HUDEP-2 (cell line): ENCODE measurements around the gene C9.
"Not testable (repeated sequence)": the region's sequence is repeated elsewhere in the genome, so short reads cannot be mapped to it uniquely, and the experiment has no call there.

Experiments
- DNase-seq, 76 experiments: peaks; one replicate each; lab custom pipeline; 2025; ENCODE audit not compliant: unreplicated experiment in 76 of 76; lab: John Stamatoyannopoulos, UW

Gene C9

DNA sequence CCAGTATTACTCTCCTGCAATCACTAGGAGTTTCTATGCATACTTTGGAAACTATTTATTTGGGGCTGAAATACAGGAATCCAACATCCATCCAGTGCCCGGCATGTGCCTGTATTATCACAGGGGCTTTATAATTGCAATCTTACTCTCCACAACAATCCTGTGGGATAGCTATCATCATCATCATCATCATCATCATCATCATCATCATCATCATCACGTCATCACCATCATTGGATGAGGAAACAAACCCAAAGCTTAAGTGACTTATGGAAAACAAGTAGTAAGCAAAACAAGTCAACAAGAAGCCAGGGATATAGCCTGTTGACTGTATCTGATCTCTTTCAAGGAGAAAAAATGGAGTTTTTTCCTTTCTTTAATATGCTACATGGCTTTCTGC, 97.1 kb downstream of the C9 start:
- DNase-seq = no peak

DNA sequence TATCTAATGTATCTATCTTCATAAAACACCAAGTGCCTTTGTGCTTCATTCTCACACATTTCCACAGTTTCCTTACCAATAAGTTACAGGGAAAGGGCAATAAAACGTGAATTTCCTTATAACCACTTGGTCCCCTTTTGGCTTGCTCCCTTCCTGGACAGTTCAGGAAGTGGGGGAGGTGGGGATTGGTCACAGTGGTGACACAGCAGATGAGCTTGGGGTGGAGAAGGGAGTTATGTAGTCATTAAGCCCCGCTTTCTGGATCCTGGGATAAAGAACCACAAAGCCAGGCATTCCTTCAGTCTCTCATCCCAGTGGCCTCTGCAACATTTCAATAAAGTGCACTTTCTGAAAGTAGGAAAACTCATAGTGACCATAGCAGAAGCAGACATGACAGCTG, 97.9 kb downstream of the C9 start:
- DNase-seq = no peak

DNA sequence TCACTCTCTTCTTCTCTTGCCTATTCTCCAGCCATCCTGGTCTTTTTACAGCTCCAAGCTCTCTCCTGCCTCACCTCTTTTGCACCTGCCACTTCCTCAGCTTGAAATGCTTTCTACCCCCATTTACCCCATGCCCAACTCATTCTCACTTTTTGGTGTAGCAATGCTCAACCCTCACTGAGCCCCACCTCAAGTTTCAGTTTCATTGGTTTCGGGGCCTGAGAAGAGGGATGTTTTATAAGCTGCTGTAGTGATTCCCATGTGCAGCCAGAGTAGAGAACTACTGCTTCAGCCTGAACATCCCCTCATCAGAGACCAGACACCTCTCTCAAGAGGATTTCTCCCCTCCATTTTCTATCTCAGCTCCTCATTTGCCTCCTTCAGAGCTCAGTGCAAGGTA, 99.8 kb downstream of the C9 start:
- DNase-seq = no peak

DNA sequence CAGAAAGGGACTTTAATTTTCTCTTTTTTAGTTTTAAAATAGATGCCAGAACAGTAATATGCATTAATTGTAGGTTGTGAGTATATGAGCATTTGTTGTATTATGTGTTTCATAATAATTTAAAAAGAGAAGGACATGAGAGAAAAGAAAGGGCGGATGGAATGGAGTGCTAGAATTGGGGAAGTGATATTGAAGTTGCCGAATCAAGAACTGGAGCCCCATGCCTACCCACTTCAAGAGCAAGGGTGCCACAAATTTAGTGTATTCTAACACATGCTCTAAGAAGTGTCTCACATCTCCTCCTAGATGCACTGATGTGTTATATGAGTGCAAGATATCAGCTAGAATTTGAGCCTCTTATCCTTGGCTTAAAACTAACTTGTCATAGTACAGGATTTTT, 101.3 kb downstream of the C9 start:
- no peak for DNase-seq

DNA sequence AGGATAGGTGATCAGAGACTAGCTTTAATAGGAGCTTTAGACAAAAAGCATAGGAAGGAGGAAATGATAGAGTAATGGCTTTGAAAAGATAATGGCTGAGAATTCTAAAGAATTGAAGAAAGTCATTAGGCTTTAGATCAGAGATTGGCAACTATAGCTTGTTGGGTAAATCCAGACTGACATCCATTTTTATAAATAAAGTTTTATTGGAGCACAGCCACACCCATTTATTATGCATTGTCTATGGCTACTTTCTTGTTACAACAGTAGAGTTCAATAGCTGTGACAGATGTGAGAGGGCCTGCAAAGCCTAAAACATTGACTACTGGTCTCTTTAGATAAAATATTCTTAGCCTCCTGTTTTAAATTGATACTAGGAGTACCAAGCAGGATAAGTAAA, 104.2 kb downstream of the C9 start:
- no peak for DNase-seq

DNA sequence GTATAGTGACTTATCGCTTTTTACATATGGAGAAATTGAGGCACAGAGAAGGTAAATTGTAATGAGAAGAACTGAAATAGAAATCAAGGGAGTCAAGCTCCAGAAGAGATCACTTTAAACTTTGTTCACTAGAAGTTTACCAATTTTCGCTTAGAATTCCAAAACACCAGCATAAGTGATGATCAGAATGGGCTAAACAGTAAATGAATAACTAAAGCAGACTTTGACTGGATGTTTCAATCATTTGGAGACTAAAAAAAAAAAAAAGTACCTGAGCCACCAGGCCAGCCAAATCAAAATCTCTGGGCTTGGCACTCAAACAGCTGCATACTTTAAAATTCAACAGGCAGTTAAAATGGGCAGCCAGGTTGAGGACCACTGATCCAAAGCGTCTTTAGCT, 106.7 kb downstream of the C9 start:
- no peak for DNase-seq

DNA sequence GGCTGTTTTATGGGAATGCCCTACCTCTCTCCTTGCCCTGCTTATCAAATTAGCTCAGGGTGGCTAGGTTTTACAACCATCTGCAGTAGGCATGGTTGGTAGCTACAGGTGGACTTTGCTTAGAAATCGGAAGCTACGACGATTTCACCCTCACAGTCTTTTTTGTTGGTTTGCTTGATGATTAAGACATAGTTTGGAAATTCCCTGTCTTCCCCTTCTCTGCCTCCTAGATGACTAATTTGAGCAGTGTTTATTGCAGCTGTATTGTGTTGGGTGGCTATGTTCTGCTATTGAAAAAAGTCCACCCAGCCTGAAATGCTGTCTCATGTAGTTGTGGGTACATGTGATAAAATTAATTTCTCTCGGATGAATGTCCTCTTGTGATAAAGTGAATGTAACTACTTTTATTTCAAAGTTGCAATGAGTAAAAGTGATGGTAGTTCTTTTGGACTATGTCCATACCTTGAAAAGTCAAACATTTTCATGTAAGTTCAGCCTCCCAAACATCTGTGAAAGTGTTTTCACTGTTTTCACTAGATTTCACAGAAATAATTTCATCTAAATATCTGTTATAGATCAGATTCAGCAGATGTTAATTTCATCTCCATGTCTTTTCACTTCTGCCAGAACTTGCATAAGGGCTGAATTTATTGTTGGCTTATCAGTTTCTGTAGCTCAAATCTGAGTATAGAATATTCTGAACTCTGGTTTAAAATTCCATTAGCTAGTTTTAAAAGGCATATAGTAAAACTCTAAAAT, 107.6 kb downstream of the C9 start:
- no peak for DNase-seq

DNA sequence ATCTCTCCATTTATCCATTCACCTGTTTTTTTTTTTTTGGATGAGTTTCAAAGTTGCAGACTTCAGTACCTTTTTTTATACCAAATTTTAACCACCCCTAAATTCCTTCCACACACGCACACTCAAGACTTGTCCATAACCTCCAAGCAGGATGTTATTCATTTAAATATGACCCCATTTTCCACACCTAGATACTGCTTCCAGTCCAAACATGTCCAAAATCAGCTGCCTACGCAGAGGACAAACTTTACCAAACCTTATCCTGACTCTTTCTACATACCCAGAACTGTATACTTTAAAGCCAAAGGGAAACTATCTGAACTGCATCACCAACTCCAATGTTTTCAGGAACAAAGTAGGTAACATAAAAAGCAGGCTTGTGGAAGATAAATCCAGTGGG, 108.9 kb downstream of the C9 start:
- no peak for DNase-seq

DNA sequence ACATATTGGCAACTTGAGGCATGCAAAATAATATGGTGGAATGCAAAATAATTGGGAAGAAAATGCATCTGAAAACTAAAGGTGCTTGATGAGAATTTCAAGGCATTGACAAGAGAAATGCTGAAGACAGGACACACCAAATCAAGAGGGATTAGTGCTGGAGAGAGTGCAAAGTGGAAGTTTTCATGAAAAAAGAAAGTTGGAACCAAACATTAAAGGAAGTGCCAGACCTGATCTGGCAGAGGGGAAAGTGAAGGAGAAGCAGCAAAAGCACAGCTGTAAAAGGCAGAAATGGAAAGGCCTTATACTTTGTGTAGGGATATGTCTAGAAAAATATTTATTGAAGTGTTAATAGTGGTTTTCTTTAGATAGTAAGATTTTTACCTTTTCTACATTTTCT, 109.6 kb downstream of the C9 start:
- DNase-seq = no peak

DNA sequence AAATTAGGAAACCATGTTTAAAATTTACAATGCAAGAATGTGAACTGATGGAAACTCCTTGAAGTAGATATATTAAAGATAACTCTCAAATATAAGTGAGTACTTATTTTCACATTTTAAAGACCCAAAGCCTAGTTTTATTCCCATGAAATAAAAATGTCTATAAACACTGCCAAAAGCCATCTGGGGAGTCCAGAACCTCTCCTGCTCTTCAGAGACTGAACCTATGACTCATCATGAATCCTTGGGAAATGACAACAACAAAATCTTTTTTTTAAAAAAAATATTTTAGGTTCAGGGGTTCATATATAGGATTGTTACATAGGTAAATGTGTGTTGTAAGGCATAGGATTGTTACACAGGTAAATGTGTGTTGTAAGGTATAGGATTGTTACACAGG, 111.1 kb downstream of the C9 start:
- no peak for DNase-seq

DNA sequence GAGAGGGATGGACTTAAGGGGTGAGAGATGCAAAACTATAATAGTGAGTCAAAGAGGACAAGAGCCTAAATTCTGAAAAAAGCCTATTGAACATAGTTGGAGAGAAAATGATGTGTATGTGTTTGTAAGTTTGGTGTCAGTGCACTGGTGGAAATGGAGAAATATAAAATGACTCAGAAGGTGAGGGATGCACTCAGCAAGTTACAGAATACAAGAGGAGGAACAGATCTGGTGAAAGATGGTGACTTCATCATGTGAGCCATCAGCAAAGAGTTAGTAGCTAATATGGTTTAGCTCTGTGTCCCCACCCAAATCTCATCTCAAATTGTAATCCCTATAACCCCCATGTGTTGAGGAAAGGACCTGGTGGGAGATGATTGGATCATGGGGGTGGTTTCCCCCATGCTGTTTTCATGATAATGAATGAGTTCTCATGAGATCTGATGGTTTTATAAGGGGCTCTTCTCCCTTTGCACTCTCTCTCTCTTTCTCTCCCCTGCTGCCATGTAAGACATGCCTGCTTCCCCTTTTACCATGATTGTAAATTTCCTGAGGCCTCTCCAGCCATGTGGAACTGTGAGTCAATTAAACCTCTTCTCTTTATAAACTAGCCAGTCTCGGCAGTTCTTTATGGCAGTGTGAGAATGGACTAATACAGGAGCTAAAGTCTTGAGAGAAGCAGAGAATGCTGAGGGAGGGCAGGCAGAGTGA, 114.6 kb downstream of the C9 start:
- no peak for DNase-seq

DNA sequence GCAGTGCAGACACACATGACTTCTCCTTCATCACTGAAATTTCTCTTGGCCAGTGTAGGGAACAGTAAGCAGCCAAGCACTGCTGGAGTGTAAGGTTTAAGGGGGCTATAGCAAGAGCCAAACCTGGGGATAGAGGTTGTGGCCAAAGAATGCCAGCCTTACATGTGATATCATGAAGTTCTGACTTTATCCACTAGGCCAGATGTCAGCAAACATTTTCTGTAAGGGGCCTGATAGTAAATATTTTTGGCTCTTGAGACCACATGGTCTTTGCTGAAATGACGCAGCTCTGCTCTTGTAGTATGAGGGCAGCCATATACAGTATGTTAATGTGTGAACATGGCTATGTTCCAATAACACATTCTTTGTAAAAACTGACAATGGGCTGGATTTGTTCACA, 115.2 kb downstream of the C9 start:
- DNase-seq = no peak

DNA sequence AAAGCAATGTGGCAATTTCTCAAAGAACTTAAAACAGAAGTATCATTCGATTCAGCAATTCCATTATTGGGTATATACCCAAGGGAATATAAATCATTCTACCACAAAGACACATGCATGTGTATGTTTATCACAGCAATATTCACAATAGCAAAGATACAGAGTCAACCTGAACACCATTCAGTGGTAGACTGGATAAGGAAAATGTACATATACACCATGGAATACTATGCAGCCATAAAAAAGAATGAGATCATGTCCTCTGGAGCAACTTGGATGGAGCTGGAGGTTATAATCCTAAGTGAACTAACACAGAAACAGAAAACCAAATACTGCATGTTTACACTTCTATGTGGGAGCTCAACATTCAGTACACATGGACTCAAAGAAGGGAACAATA, 123.5 kb downstream of the C9 start:
- no peak for DNase-seq

DNA sequence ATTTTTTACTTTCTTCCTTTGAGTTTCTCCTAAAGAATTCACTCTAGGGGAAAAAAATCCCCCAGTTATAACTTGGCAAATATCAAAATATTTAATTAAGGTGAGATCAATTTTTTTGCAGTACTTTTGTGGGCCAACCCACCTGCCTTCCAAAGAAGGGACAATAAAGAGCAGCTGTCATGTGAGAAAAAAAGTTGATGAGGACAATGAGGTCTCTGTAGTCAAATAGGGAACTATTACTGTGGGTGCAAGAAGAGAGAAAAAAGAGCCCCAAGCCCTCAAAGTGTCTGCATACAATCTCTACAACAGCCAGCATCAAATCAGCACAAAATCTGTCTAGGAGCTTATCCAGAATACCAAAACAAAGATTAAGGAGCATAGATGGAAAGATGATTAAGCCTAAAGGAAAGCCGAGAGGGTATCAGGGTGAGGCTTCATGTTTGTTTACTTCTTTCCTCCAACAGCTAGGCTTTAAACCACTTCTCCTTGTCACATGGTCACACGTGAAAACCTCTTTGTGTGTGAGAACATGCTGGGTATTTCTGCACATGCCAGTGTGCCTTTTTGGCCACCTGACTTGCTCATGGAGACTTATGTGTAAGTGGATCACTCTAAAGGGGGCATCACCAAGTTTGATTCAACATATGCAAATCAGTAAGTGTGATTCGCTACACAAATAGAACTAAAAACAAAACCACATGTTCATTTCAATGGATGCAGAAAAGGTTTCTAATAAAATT, 125.8 kb downstream of the C9 start:
- DNase-seq = no peak

DNA sequence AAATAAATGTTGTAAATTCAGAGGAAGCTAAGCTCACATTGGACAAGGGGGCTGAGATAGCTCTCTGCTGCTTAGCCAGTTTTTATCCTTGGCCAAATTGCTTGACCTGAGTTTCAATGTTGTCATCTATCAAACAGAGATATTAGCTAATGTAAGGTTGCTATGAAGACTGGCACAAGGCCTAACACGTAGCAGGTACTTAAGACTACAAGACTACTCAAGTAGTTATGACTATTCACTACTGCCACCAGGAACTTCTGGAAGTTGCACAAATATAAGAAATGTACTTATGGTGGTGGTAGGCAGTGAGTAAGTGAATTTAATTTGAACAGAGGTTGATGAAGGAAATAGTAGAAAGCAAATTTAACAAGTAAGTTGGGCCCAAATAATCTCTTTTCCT, 127.6 kb downstream of the C9 start:
- no peak for DNase-seq

DNA sequence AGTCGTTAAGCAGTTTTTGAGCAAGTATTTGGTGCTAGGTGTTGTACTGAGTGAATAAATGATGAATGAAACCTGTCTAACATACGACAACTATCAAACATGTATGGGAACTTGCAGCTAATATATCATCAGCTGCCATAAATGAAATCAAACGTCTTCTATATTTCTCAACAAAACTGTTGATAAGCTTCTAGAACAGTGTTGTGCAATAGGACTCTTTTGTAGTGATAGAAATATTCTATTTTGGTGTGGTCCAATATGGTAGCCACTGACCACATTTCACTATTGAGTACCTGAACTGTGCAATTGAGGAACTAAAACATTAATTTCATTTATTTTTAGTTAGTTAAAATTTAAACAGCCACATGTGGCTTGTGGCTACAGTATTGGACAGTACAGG, 128.6 kb downstream of the C9 start:
- no peak for DNase-seq

DNA sequence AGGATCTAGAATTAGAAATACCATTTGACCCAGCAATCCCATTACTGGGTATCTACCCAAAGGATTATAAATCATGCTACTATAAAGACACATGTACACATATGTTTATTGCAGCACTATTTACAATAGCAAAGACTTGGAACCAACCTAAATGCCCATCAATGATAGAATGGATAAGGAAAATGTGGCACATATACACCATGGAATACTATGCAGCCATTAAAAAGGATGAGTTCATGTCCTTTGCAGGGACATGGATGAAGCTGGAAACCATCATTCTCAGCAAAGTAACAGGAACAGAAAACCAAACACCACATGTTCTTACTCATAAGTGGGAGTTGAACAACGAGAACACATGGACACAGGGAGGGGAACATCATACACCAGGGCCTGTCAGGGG, 129.8 kb downstream of the C9 start:
- DNase-seq = not testable (repeated sequence)
